Nephron (organoid): ENCODE results near the gene NUTM1.
A peak's percentile ranks its signal among the peaks of the same experiment; 100 is the strongest.

Experiments
- H3K27ac Mint-ChIP-seq, 3 experiments: 2 replicates each; pipeline ENCODE4 v1.8.0; 2020; ENCODE audit warnings: mixed read lengths in 3 of 3, mild to moderate bottlenecking in 2 of 3, moderate library complexity in 1 of 3
- H3K27me3 Mint-ChIP-seq: 2 replicates; pipeline ENCODE4 v1.8.0; 2021; ENCODE audit warnings: low read depth, mild to moderate bottlenecking, moderate library complexity, mixed read lengths
- H3K36me3 Mint-ChIP-seq: 2 replicates; pipeline ENCODE4 v1.8.0; 2020; ENCODE audit warnings: low read depth, mixed read lengths
- H3K4me1 Mint-ChIP-seq: 2 replicates; pipeline ENCODE4 v1.8.0; 2020; ENCODE audit warnings: mixed read lengths
- H3K4me3 Mint-ChIP-seq, 3 experiments: 2 replicates each; pipeline ENCODE4 v1.8.0; 2020; ENCODE audit warnings: mild to moderate bottlenecking in 3 of 3, mixed read lengths in 3 of 3, moderate library complexity in 2 of 3
- H3K9me3 Mint-ChIP-seq: 2 replicates; pipeline ENCODE4 v1.8.0; 2020; ENCODE audit warnings: mixed read lengths
- TF ChIP-seq, protein P1 (sequence below), 3 experiments: fragments of 200-600 bp; sonication (generic); IDR thresholded peaks; one replicate each; pipeline ENCODE4 v1.5.0; 2021; ENCODE audit warnings: antibody characterized with exemption in 3 of 3; ENCODE audit not compliant: unreplicated experiment in 3 of 3

The NUTM1 gene

DNA sequence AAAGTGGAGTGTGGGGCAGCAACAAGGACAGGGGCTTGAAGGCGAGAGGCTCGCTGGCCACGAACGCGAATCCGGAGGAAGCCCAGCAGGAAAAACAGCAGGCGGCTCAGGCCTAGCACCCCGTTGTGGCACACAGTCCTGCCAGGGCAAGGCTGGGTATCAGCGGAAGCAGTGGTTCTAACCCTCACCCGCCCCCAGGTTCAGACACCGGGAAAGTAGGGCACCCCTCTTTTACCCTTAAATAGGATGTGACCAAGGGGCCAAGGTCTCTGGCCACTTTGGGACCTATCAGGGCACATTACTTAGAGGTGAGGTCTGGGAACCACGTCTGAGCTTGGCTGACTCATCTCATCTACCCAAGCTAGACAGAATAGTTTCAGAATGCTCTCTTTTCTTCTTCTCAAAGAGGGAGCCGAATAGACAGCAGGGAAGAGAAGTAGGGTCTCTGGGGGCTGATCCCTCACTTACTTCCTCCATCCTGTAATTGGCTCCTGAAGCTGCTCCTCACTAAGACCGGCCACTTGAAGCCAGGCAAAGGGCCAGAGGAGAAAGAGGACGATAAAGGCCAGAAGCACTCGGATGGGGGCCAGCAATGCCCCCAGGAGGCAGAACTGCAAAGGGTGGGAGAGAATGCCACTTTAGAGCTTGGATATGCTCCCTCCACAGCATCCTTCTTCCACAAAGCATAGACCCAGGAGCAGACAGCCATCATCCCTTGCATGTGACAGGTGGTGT lies 22.1 kb downstream of the NUTM1 start:
- Mint-ChIP-seq H3K4me3 (peak overlapping the region; percentile 87 to 97 (median 97)), H3K27me3 (no peaks in the 10 kb centered on the region), H3K36me3 (peaks cover 22% of the 10 kb centered on the region), H3K9me3 (no peaks in the 10 kb centered on the region), H3K4me1 (peaks cover 23% of the 10 kb centered on the region), H3K27ac (peak overlapping the region; percentile 73 to 93 (median 89))
- TF ChIP-seq, protein P1, sequence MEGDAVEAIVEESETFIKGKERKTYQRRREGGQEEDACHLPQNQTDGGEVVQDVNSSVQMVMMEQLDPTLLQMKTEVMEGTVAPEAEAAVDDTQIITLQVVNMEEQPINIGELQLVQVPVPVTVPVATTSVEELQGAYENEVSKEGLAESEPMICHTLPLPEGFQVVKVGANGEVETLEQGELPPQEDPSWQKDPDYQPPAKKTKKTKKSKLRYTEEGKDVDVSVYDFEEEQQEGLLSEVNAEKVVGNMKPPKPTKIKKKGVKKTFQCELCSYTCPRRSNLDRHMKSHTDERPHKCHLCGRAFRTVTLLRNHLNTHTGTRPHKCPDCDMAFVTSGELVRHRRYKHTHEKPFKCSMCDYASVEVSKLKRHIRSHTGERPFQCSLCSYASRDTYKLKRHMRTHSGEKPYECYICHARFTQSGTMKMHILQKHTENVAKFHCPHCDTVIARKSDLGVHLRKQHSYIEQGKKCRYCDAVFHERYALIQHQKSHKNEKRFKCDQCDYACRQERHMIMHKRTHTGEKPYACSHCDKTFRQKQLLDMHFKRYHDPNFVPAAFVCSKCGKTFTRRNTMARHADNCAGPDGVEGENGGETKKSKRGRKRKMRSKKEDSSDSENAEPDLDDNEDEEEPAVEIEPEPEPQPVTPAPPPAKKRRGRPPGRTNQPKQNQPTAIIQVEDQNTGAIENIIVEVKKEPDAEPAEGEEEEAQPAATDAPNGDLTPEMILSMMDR (IDR thresholded peaks at IDR 0.05; ENCODE audit: unreplicated experiment in 3 of 3): no peak

DNA sequence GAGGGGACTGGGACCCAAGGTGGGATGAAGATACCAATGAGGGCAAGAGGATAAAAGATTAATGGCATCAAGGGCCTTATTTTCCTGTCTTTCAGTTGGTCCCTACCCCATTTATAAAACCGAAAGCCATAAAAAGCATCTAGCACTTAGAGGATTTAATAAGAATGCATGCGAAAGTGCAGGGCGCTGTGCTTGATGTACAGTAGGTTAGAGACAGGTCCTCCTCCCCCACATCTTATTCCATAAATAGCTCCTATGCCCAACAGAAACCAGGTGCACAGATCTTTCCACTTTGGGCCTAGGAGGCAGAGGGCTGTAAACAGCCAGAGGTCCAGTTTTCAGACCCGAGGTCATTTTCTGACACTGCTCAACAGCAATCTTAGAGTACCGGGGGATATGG lies 22.7 kb downstream of the NUTM1 start:
- Mint-ChIP-seq H3K4me3 (peak overlapping the region; percentile 87 to 97 (median 97)), H3K27ac (peak overlapping the region; percentile 73 to 93 (median 89)), H3K36me3 (peaks cover 19% of the 10 kb centered on the region), H3K9me3 (no peaks in the 10 kb centered on the region), H3K4me1 (peaks cover 25% of the 10 kb centered on the region), H3K27me3 (no peaks in the 10 kb centered on the region)
- TF ChIP-seq, protein P1 (IDR thresholded peaks at IDR 0.05; ENCODE audit: unreplicated experiment in 3 of 3): no peak

DNA sequence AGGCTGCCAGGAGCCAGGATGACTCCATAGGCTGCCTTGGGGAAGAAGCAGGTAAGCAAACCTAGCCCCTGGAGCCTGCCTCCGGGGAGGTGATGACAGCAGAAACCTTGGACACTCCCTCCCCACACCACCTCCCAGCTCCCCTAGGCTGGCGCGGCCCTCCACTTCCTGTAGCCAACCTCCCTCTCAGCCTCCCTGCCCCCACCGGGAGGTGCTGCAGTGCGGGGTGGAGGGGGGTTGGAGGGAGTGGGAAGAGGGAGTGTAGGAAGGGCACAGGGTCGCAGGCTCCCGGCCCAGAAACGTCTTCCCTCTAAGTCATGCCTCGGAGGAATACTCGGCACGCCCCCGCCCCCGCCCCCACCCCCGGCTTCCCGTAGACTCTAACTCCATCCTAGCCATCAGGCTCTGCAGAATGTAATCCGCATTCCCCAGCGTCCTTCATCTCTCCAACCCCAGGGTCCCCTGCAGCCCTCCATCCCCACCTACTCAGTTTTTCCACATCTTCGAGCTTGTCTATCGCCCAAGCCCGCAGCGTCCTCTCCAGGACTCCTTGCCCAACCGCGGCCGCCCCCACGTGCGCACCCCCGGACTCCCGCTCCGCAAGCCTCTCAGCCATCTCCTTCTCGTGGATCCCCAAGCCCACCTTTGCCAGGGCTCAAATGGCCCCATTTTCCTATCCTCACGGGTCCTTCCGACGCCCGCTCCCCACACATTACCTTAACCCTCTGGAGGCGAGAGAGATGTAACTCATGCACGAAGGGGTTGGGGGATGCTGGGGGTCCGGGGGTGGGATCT lies 23.4 kb downstream of the NUTM1 start:
- Mint-ChIP-seq H3K9me3 (no peaks in the 10 kb centered on the region), H3K27ac (peak overlapping the region; percentile 83 to 93 (median 89)), H3K27me3 (no peaks in the 10 kb centered on the region), H3K4me1 (peaks cover 25% of the 10 kb centered on the region), H3K4me3 (peak overlapping the region; percentile 87 to 97 (median 97)), H3K36me3 (peaks cover 15% of the 10 kb centered on the region)
- TF ChIP-seq, protein P1 (IDR thresholded peaks at IDR 0.05; ENCODE audit: unreplicated experiment in 3 of 3): no peak

- Mint-ChIP-seq H3K4me3 (peak within 1 kb of the TSS; percentile 93 to 97 (median 97)), H3K4me1 (peaks cover 25% of the 10 kb centered on the region), H3K27me3 (no peaks in the 10 kb centered on the region), H3K36me3 (peaks cover 8% of the 10 kb centered on the region), H3K27ac (peak within 1 kb of the TSS; percentile 89 to 97 (median 97)), H3K9me3 (no peaks in the 10 kb centered on the region)
- TF ChIP-seq, protein P1 (IDR thresholded peaks at IDR 0.05; ENCODE audit: unreplicated experiment in 3 of 3): peak; percentile 94 to 99 (median 98)
Observed at GRCh38 chr15:34367101-34368081, 24.3 kb downstream of the NUTM1 start, which contains the start of gene LPCAT4. Gene LPCAT4 (minus strand): TSS chr15:34367196. CDS start chr15:34367100, 96 bp downstream.

DNA sequence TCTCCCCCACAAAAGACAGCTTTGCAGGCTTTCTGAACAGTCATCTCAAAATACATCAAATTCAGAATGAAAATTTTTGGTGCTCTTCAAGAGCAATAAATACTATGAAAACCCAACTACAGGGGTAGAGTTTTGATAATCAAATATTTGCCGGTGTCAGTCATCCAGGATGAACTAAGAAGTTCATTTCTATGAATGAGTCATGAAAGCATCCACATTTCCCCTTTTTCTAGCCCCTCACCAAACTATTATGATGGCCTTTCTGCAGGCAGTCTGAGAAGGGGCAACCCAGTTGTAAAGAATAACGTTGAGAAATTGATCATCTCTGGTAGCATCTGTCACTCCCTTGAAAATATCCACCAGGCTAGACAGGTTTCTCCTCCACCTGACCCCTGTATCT lies 27.0 kb downstream of the NUTM1 start:
- no peaks in the 10 kb centered on the region for H3K36me3 Mint-ChIP-seq

More for the DNA sequence above, 27.0 kb downstream of the NUTM1 start:
- TF ChIP-seq, protein P1 (IDR thresholded peaks at IDR 0.05; ENCODE audit: unreplicated experiment in 3 of 3): no peak
- peak overlapping the region in 1 of 3 experiments; percentile 27 for H3K27ac Mint-ChIP-seq
- H3K9me3 Mint-ChIP-seq: no peaks in the 10 kb centered on the region
- peaks cover 25% of the 10 kb centered on the region for H3K4me1 Mint-ChIP-seq
- no peaks in the 10 kb centered on the region for H3K27me3 Mint-ChIP-seq
- peak overlapping the region; percentile 33 to 54 (median 45) for H3K4me3 Mint-ChIP-seq
